ENCODE data around the gene TRIM72. TPM values are rescaled to one million over a fixed set of nuclear protein-coding genes. Genes with fewer than 3 reads are reported as not detected.
"Not testable (repeated sequence)": the region's sequence is repeated elsewhere in the genome, so short reads cannot be mapped to it uniquely, and the experiment has no call there.

Gene TRIM72
- total and polyA plus RNA-seq, 9 donors = 0.01 to 0.11 (median 0.06) TPM; not detected in 5

DNA sequence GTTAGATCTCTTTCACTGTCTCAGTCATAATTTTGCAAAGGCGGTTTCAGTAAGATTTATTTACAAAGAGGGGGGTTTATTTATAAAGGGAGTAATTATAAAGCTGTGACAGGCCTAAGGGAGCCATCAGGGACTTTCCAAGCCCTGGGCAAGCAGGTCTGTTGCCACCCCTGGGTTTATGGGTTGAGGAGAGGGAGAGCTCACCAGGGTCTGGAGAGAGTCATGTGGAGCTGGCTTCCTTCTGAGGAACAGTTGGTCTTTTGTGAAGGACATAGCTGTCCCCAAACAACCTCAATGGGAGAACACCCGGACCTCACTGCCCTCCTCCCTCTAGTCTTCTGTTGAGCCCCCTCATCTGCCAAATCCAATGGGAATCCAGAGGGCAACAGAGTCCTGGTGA is 55.6 kb downstream of the TRIM72 start:
- no peaks in the 10 kb centered on the region for H3K9me3 ChIP-seq
- TF ChIP-seq EP300 (IDR thresholded peaks at IDR 0.05) = no peak
- TF ChIP-seq, protein P1, sequence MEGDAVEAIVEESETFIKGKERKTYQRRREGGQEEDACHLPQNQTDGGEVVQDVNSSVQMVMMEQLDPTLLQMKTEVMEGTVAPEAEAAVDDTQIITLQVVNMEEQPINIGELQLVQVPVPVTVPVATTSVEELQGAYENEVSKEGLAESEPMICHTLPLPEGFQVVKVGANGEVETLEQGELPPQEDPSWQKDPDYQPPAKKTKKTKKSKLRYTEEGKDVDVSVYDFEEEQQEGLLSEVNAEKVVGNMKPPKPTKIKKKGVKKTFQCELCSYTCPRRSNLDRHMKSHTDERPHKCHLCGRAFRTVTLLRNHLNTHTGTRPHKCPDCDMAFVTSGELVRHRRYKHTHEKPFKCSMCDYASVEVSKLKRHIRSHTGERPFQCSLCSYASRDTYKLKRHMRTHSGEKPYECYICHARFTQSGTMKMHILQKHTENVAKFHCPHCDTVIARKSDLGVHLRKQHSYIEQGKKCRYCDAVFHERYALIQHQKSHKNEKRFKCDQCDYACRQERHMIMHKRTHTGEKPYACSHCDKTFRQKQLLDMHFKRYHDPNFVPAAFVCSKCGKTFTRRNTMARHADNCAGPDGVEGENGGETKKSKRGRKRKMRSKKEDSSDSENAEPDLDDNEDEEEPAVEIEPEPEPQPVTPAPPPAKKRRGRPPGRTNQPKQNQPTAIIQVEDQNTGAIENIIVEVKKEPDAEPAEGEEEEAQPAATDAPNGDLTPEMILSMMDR (IDR thresholded peaks at IDR 0.05) = no peak
- TF ChIP-seq POLR2A (IDR thresholded peaks at IDR 0.05) = no peak
- no peak overlapping the region for H3K4me3 ChIP-seq
- WGBS, 3 donors = 57 to 87% (median 59%) methylated on average over 2 of the region's 2 CpGs
- no peaks in the 10 kb centered on the region for H3K36me3 ChIP-seq
- H3K27me3 ChIP-seq = no peaks in the 10 kb centered on the region
- no peaks in the 10 kb centered on the region for H3K4me1 ChIP-seq (ENCODE audit: insufficient read depth)
- intact Hi-C loops (cut with DNase I) = no loop called here
- DNase-seq = no peak
- no peak overlapping the region for H3K27ac ChIP-seq

- H3K36me3 ChIP-seq; H3K4me3 ChIP-seq; H3K27ac ChIP-seq; H3K9me3 ChIP-seq; DNase-seq; H3K27me3 ChIP-seq; H3K4me1 ChIP-seq (ENCODE audit: insufficient read depth); intact Hi-C loops (cut with DNase I): not testable (repeated sequence)
- WGBS, 3 donors = 72 to 78% (median 74%) methylated on average over 3 of the region's 3 CpGs
Observed at GRCh38 chr16:31269973-31270372, 56.1 kb downstream of the TRIM72 start.

DNA sequence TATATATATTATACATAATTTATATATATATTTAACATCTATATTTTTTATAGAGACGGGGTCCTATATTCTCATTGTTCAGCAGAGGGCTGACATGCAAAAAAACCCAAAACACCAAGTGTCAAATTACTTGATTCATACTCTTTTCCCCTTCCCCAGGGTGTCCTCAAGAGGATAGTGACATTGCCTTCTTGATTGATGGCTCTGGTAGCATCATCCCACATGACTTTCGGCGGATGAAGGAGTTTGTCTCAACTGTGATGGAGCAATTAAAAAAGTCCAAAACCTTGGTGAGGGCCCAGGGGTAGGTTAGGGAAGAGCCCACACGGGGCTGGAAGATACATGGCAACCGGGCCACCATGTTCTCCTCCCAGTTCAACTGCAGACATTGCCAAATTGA is 56.9 kb downstream of the TRIM72 start:
- no peaks in the 10 kb centered on the region for H3K4me1 ChIP-seq (ENCODE audit: insufficient read depth)
- no peak for DNase-seq
- WGBS, 3 donors = 68 to 82% (median 70%) methylated on average over 5 of the region's 5 CpGs
- intact Hi-C loops (cut with DNase I) = no loop called here
- H3K27me3 ChIP-seq = no peaks in the 10 kb centered on the region
- TF ChIP-seq POLR2A (IDR thresholded peaks at IDR 0.05) (no peak), EP300 (IDR thresholded peaks at IDR 0.05) (no peak)
- TF ChIP-seq, protein P1 (IDR thresholded peaks at IDR 0.05) = no peak
- no peaks in the 10 kb centered on the region for H3K9me3 ChIP-seq
- H3K4me3 ChIP-seq = no peak overlapping the region
- H3K27ac ChIP-seq = no peak overlapping the region
- H3K36me3 ChIP-seq = no peaks in the 10 kb centered on the region

DNA sequence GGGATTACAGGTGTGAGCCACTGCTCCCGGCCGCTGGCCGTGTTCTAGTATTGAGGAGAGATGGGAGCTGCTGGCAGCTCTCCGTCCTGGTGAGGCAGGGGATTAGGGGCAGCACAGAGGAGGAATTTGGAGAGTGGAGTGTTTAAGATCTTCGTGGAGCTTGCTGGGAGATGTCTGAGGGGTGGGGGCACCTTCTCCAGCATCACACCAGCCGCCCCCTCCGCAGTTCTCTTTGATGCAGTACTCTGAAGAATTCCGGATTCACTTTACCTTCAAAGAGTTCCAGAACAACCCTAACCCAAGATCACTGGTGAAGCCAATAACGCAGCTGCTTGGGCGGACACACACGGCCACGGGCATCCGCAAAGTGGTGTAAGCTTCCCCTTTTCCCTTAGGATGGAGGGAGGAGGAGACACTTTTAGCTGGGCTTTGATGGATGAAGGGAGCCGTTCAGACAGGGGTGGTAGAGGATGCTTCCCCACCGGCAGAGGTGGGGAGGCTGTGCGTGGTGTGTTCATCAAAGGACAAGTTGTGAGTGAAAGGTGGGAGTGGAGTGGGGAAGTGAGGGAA is 57.8 kb downstream of the TRIM72 start:
- 54 to 62% (median 61%) methylated on average over 16 of the region's 16 CpGs for WGBS, 3 donors
- DNase-seq = no peak
- intact Hi-C loops (cut with DNase I) = no loop called here

GRCh38 chr16:31273187-31273586 is 59.3 kb downstream of the TRIM72 start:
- Histone ChIP-seq H3K4me3 (no peak overlapping the region), H3K36me3 (no peaks in the 10 kb centered on the region), H3K9me3 (no peaks in the 10 kb centered on the region), H3K4me1 (ENCODE audit: insufficient read depth) (no peaks in the 10 kb centered on the region), H3K27ac (no peak overlapping the region), H3K27me3 (no peaks in the 10 kb centered on the region)
- TF ChIP-seq POLR2A (IDR thresholded peaks at IDR 0.05) (no peak), EP300 (IDR thresholded peaks at IDR 0.05) (no peak)
- TF ChIP-seq, protein P1 (IDR thresholded peaks at IDR 0.05) = no peak
- no peak for DNase-seq
- intact Hi-C loops (cut with DNase I) = no loop called here
- WGBS, 3 donors = 77 to 82% (median 78%) methylated on average over 7 of the region's 7 CpGs

More for the DNA sequence above, 57.8 kb downstream of the TRIM72 start:
- Histone ChIP-seq H3K9me3 (no peaks in the 10 kb centered on the region), H3K27ac (no peak overlapping the region), H3K4me1 (ENCODE audit: insufficient read depth) (no peaks in the 10 kb centered on the region), H3K4me3 (no peak overlapping the region), H3K36me3 (no peaks in the 10 kb centered on the region), H3K27me3 (no peaks in the 10 kb centered on the region)
- TF ChIP-seq POLR2A (IDR thresholded peaks at IDR 0.05) (no peak), EP300 (IDR thresholded peaks at IDR 0.05) (no peak)
- TF ChIP-seq, protein P1 (IDR thresholded peaks at IDR 0.05) = no peak
